Lung (tissue), 12 donors: ENCODE results near the gene MATN1. TPM values are rescaled to one million over a fixed set of nuclear protein-coding genes. Genes with fewer than 3 reads are reported as not detected.
A peak's percentile ranks its signal among the peaks of the same experiment; 100 is the strongest.

ENCODE experiments used
- ATAC-seq: fragments of 200-7000 bp; cut with Tn5 transposase; one replicate; pipeline ENCODE4 v1.9.1; 2020; ENCODE audit warnings: moderate number of reproducible peaks; ENCODE audit not compliant: insufficient read depth, low FRiP score
- DNase-seq, 3 donors: peaks; one replicate each; pipeline ENCODE4 v3.0.0-alpha.2; 2013 to 2017
- H3K27ac ChIP-seq, 2 donors: one replicate each; pipeline ENCODE4 v1.5.1; 2013; ENCODE audit warnings: mild to moderate bottlenecking in 2 of 2, moderate library complexity in 2 of 2, control low read depth in 1 of 2, inconsistent platforms in 1 of 2, low read depth in 1 of 2, low read length in 1 of 2
- H3K27me3 ChIP-seq, 3 donors: one replicate each; pipeline ENCODE4 v1.5.1; 2013; ENCODE audit warnings: low read length in 2 of 3; ENCODE audit not compliant: control insufficient read depth in 3 of 3, insufficient read depth in 3 of 3
- H3K36me3 ChIP-seq, 4 donors: one replicate each; pipeline ENCODE4 v1.5.1; 2013; ENCODE audit warnings: low read length in 4 of 4, mild to moderate bottlenecking in 1 of 4, moderate library complexity in 1 of 4; ENCODE audit not compliant: control insufficient read depth in 4 of 4, insufficient read depth in 4 of 4
- H3K4me1 ChIP-seq, 5 donors: one replicate each; pipeline ENCODE4 v1.5.1; 2013; ENCODE audit warnings: low read length in 5 of 5, mild to moderate bottlenecking in 2 of 5, moderate library complexity in 1 of 5; ENCODE audit not compliant: control insufficient read depth in 5 of 5, insufficient read depth in 5 of 5
- H3K4me3 ChIP-seq: one replicate; pipeline ENCODE4 v1.5.1; 2013; ENCODE audit warnings: mild to moderate bottlenecking, control low read depth, moderate library complexity
- H3K9ac ChIP-seq, 2 donors: one replicate each; pipeline ENCODE4 v1.5.1; 2013; ENCODE audit warnings: low read length in 2 of 2, control low read depth in 1 of 2; ENCODE audit not compliant: insufficient read depth in 1 of 2
- H3K9me3 ChIP-seq, 4 donors: one replicate each; pipeline ENCODE4 v1.5.1; 2013; ENCODE audit warnings: low read length in 3 of 4, mild to moderate bottlenecking in 1 of 4, moderate library complexity in 1 of 4; ENCODE audit not compliant: control insufficient read depth in 4 of 4, insufficient read depth in 3 of 4
- CTCF ChIP-seq: IDR thresholded peaks from 2 replicates; pipeline ENCODE4 v1.5.1; 2012; ENCODE audit warnings: mild to moderate bottlenecking; ENCODE audit errors: control extremely low read depth, extremely low read depth
- WGBS, 2 donors: extraction: QIAGEN DNeasy Blood & Tissue Kit; methylation state at CpG; one replicate each; pipeline ENCODE4 v1.1.7; 2013; 5-methylcytosine and 5-hydroxymethylcytosine counted together
- polyA plus RNA-seq, 2 donors: library from polyadenylated mRNA; stranded (reverse); fragments of 200-250 nt; gene quantifications; one replicate each; pipeline ENCODE4 v1.2.1, GENCODE V29; 2013
- total RNA-seq, 2 donors: library from RNA; depleted of rRNA in 1 of 2; stranded (reverse); fragments of >200 nt in 1 of 2; gene quantifications; one replicate each; pipeline ENCODE4 v1.2.1, GENCODE V29; 2014 to 2021
- donor health status: control.
- donor health status: control.
- donor health status: Bipolar disorder and iron deficiency.
- donor health status: healthy.
- donor health status: DM: yes; HTN: yes; CAD: no.

Gene MATN1
- total and polyA plus RNA-seq, 4 donors: 0.15 to 0.57 (median 0.17) TPM

DNA sequence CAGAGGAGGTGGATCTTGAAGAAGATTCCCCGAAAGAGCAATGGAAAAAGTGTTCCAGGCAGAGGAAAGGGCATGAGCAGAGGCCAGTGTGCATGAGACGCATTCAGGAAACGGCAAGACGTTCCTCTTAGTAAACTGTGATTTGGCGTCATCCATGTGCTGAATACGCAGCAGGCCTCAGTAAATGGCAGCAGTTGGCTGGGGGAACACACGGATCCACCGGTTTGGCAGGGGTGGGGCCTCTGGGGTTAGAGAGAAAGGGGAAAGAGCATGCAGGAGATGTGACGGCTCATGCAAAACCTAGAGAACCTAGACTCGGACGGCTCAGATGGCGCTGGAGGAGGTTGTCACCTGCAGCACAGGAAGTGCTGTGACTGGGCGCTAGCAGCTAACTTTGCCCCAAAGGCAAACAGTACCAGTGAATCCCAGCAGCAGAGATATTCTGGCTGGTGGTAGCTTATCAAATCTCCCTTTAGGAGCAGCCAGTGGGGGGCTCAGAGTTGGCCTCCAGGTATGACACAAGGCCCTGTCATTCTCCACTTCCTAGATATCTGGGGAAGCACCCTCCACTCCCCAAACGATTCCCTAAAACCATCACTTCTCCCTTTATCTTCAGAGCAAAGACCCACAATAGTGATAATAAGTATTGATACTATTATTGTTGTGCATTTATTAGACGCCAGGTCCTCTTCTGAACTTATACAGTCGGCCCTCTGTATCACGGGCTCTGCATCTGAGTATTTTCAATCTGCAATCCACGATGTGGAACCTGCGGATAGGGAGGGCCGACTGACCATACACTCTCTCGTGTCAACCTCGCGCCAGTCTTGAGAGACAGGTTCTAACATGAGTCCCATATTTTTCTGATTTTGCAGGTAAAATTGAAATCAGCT is 26.6 kb upstream of the MATN1 start:
- 58 to 72% methylated on average over 23 of the region's 23 CpGs for WGBS, 2 donors
- Histone ChIP-seq H3K27ac (peak overlapping the region in 1 of 2 donors; percentile 28), H3K4me1 (peaks cover 0 to 4% (median 0%) of the 10 kb centered on the region in 5 donors), H3K4me3 (no peak overlapping the region), H3K36me3 (no peaks in the 10 kb centered on the region), H3K9me3 (no peaks in the 10 kb centered on the region), H3K27me3 (no peaks in the 10 kb centered on the region), H3K9ac (no peak overlapping the region)
- ATAC-seq: no peak
- TF ChIP-seq CTCF: no peak
- DNase-seq: no peak

GRCh38 chr1:30748699-30749401 is 25.5 kb upstream of the MATN1 start:
- no peak for TF ChIP-seq CTCF
- no peaks in the 10 kb centered on the region for H3K27me3 ChIP-seq
- H3K36me3 ChIP-seq: no peaks in the 10 kb centered on the region
- 65 to 72% methylated on average over 16 of the region's 16 CpGs for WGBS, 2 donors
- DNase-seq (no peak), ATAC-seq (no peak)
- H3K9me3 ChIP-seq: no peaks in the 10 kb centered on the region
- no peak overlapping the region for H3K9ac ChIP-seq
- H3K4me3 ChIP-seq: no peak overlapping the region
- peak overlapping the region in 1 of 2 donors; percentile 35 for H3K27ac ChIP-seq
- H3K4me1 ChIP-seq: peaks cover 0 to 6% (median 0%) of the 10 kb centered on the region in 5 donors

- H3K4me1 ChIP-seq: peaks cover 0 to 6% (median 0%) of the 10 kb centered on the region in 5 donors
- H3K27me3 ChIP-seq: no peaks in the 10 kb centered on the region
- 47 to 69% methylated on average over 9 of the region's 9 CpGs for WGBS, 2 donors
- DNase-seq: no peak
- no peak overlapping the region for H3K4me3 ChIP-seq
- H3K9me3 ChIP-seq: no peaks in the 10 kb centered on the region
- TF ChIP-seq CTCF: no peak
- H3K27ac ChIP-seq: peak overlapping the region in 1 of 2 donors; percentile 35
- ATAC-seq: no peak
- no peak overlapping the region for H3K9ac ChIP-seq
- H3K36me3 ChIP-seq: no peaks in the 10 kb centered on the region
These were observed 24.8 kb upstream of the MATN1 start for GRCh38 chr1:30748098-30748698.
